ENCODE results near the gene PPIL6. TPM values are rescaled to one million over a fixed set of nuclear protein-coding genes. Genes with fewer than 3 reads are reported as not detected.

The PPIL6 gene
- 0.29 TPM in 1 of 2 replicates, not detected in the other for total RNA-seq (2014; rRNA removed; shearing (Covaris generic))

DNA sequence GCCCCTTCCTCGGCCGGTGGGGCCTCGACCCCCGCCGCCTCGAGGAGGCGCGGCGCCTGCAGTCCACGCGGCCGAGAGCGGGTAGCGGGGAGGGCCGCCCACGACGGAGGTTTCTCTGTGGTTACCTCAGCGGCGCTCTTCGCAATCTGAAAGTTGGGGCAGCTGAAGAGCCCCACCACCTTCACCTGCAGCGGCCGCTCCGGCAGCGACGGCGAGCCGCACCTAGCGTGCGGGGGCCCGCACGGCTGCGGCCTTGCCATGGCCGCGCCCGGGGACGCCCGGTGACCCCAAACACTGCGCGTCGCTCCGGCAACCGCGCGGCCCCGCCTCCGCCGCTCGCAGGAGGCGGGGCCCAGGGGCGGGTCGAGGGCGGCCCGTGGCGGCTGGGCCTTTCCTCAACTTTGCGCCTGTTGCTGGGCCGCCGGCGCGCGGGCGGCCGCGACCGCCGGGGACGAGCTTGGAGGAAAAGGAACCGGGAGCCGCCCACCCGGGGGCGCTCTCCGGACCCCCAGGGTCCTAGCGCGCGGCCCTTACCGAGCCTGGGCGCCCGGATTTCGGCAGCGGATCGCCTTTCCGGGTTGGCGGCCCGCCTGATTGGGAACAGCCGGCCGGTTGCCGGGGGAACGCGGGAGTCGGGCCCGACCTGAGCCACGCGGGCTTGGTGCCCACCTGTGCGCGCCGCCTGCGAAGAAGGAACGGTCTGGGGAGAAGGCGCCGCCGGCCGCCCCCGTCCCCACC is at the start of gene PPIL6, which contains the start of gene SMPD2:
Gene PPIL6 (minus strand): TSS at position 298 of the 738 bp plus-strand sequence. CDS start 38 bp downstream, at position 260.
Gene SMPD2 (plus strand): TSS at position 394 of the 738 bp plus-strand sequence. CDS start 398 bp downstream, outside the sequence.
- Histone ChIP-seq H3K36me3 (peaks cover 39% of the 10 kb centered on the region), H3K27ac (peak within 1 kb of the TSS; percentile 69), H3K27me3 (replicated peaks) (no peaks in the 10 kb centered on the region), H3K4me3 (peak within 1 kb of the TSS; percentile 80), H3K9me3 (replicated peaks) (no peaks in the 10 kb centered on the region), H3K4me1 (replicated peaks) (peaks cover 15% of the 10 kb centered on the region)
- peak; percentile 88 to 89 for DNase-seq (ENCODE audit: low read depth in 1 of 2, low spot score in 2 of 2)

DNA sequence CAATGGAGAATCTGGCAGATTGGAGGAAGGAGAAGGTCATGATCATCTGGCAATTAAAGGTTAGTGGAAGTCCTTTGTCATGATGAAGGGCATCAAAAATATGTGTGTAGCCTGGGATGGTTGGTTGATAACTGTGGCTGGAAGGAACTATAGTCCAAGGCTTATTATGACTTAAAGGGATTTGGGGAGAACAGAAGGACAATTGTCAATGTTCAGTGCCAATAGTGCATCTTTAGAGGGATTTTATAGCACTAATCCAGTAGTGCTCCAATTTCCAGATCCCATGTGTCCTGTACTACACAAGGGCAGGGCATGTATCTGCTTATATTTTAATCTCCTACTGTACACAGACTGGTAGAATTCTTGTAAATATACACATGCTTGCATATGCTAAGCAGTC is 47.6 kb upstream of the PPIL6 start:
- DNase-seq (ENCODE audit: low read depth in 1 of 2, low spot score in 2 of 2): no peak

DNA sequence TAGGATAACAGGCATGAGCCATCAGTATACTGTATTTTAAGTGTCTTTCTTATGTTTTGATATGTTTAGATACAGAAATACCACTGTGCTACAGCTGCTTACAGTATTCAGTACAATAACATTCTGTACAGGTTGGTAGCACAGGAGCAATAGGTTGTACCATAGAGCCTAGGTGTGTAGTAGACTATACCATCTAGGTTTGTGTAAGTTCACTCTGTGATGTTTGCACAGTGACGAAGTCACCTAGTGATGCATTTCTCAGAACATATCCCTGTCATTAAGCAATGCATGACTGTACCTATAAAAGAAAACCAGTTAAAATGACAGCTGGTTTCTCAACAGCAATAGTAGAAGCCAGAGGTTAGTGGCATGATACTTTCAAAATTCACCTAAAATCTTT is 45.6 kb upstream of the PPIL6 start:
- Histone ChIP-seq H3K27ac (no peak overlapping the region), H3K27me3 (replicated peaks) (no peaks in the 10 kb centered on the region), H3K36me3 (peaks cover 16% of the 10 kb centered on the region), H3K4me3 (no peak overlapping the region), H3K9me3 (replicated peaks) (no peaks in the 10 kb centered on the region), H3K4me1 (replicated peaks) (peaks cover 17% of the 10 kb centered on the region)
- DNase-seq (ENCODE audit: low read depth in 1 of 2, low spot score in 2 of 2): no peak

More for the DNA sequence above, 47.6 kb upstream of the PPIL6 start:
- Histone ChIP-seq H3K27ac (no peak overlapping the region), H3K27me3 (replicated peaks) (no peaks in the 10 kb centered on the region), H3K9me3 (replicated peaks) (no peaks in the 10 kb centered on the region), H3K4me1 (replicated peaks) (peaks cover 9% of the 10 kb centered on the region), H3K4me3 (no peak overlapping the region), H3K36me3 (peaks cover 3% of the 10 kb centered on the region)

DNA sequence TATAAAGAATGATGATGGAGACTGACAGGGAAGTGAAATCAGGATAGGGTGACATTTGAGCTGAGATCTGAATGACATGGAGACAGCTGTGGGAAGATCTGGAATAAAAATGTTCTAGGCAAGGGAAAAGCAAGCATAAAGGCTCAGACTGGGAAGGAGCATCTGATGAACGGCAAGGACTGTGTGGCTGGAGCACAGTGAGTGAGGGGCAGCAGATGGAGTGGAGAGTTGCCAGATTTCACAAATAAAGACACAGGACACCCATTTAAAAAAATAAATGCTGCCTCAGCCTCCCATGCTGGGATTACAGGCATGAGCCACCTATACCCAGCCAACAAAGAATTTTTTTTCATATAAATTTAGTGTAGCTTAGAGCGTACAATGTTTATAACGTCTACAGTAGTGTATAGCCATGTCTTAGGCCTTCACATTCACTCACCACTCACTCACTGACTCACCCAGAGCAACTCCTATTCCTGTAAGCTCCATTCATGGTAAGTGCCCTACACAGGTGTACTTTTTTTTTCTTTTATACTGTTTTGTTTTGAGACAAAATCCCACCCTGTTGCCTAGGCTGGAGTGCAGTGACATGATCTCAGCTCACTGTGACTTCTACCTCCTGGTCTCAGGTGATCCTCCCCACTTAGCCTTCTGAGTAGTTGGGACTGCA is 45.0 kb upstream of the PPIL6 start:
- peaks cover 23% of the 10 kb centered on the region for H3K36me3 ChIP-seq
- H3K4me1 ChIP-seq (replicated peaks): peaks cover 22% of the 10 kb centered on the region
- no peak for DNase-seq (ENCODE audit: low read depth in 1 of 2, low spot score in 2 of 2)
- H3K4me3 ChIP-seq: no peak overlapping the region
- H3K27me3 ChIP-seq (replicated peaks): no peaks in the 10 kb centered on the region
- H3K9me3 ChIP-seq (replicated peaks): no peaks in the 10 kb centered on the region
- no peak overlapping the region for H3K27ac ChIP-seq

DNA sequence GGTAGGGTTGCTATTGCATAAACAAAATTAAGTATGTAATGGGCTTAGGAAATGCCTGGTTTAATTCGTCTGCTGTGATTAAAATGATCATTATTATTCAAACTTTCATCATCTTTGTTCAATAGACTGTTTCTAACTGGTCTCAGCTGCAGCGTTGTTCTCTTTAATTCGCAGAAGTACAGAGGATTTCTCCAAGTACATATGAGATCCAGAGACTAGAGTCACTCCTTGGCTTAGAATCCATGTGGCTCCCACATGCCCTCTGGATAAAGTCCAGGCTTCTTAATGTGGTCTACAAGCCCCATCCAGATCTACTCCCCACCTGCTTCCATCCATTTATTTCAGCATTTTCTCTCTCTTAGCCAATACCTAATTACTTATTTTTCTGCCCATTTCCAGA is 43.7 kb upstream of the PPIL6 start:
- Histone ChIP-seq H3K27ac (no peak overlapping the region), H3K27me3 (replicated peaks) (no peaks in the 10 kb centered on the region), H3K9me3 (replicated peaks) (no peaks in the 10 kb centered on the region), H3K4me3 (no peak overlapping the region), H3K4me1 (replicated peaks) (peaks cover 27% of the 10 kb centered on the region), H3K36me3 (peaks cover 33% of the 10 kb centered on the region)
- no peak for DNase-seq (ENCODE audit: low read depth in 1 of 2, low spot score in 2 of 2)

DNA sequence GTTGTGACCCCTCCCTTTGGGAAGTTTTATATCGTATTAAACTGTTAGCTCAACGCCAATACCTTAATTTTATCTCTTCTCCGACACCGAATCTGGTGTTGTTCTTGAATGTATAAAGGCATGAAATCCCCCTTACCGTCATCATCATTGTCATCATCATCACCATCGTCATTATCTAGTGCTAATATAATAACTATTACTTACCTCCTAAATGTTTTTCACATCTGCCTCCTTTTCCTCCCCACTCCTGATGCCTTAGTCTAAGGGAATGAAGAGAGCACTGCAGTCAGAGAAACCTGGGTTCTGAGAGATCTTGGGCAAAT is 43.3 kb upstream of the PPIL6 start:
- Histone ChIP-seq H3K27me3 (replicated peaks) (no peaks in the 10 kb centered on the region), H3K4me3 (peak overlapping the region; percentile 38), H3K27ac (no peak overlapping the region), H3K36me3 (peaks cover 37% of the 10 kb centered on the region), H3K9me3 (replicated peaks) (no peaks in the 10 kb centered on the region), H3K4me1 (replicated peaks) (peaks cover 31% of the 10 kb centered on the region)
- DNase-seq (ENCODE audit: low read depth in 1 of 2, low spot score in 2 of 2): peak in 1 of 2 experiments; percentile 51

DNA sequence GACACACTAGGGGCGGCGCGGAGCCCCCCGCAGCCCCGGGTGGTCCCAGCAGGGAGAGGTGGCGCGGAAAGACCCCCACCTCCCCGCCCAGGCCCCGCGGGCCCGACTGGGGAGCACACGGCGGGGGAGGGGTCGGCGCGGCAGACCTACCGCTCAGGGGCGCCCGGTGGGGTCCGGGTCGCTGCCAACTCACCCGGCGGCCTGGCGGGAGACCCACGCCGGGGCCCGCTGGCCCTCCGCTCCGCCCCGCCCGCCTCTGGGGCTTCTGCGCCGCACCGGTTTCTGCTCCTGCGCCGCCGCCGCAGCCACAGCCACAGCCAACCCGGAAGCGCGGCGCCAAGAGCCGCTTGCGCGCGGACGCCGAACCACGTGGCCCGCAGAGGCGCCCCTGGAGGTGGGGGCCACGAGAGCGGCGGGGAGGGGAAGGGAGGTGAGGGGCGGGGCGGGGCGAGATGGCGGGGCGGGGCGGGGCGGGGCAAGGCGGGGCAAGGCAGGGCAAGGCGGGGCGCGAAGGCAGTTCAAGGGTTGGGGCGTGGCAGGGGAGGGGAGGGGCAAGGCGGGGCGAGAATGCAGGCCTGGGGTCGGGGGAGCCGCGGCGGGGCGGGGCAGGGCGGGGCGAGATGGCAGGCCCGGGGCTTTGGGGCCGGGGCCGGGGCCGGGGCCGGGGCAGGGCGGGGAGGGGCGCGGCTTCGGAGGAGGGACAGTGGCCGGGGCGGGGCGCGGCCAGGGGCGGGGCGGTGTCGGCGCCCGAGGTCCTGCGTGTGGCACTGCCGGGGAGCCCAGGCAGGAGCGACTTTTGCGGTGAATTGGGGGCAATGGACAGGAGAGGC is 42.7 kb upstream of the PPIL6 start, which contains the start of gene ZBTB24:
Gene ZBTB24 (minus strand): TSS at position 315 of the 830 bp plus-strand sequence. CDS start 1,193 bp downstream, outside the sequence.
- H3K4me3 ChIP-seq: peak within 1 kb of the TSS; percentile 89
- DNase-seq (ENCODE audit: low read depth in 1 of 2, low spot score in 2 of 2): peak; percentile 83 to 93

DNA sequence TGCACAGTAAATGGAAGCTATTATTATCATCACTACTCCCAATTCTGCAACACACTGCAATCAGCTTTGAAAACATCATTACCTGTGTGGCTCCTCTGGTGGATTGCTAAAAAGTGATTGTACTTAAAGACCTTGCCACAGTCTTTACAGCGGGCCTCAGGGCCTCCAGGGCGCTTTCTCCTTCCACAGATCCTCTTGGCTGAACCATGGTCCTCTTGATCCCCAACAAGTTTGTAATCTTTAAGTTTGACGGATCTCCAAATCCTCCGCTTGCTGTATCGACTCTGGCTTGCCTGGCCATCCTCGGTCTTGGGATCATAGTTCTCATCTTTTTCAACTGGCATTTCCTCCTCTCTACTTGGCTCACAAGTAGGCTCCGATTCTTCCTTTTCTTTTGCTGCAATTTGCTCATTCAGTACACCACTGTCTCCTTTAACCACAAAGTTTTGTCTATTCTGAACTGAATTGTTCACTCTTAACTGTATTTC is 40.6 kb upstream of the PPIL6 start:
- peaks cover 60% of the 10 kb centered on the region for H3K36me3 ChIP-seq
- no peak overlapping the region for H3K27ac ChIP-seq
- no peak for DNase-seq (ENCODE audit: low read depth in 1 of 2, low spot score in 2 of 2)
- H3K27me3 ChIP-seq (replicated peaks): no peaks in the 10 kb centered on the region
- H3K4me1 ChIP-seq (replicated peaks): peaks cover 50% of the 10 kb centered on the region
- H3K4me3 ChIP-seq: no peak overlapping the region
- H3K9me3 ChIP-seq (replicated peaks): no peaks in the 10 kb centered on the region

More for the DNA sequence above, 42.7 kb upstream of the PPIL6 start, which contains the start of gene ZBTB24:
- peaks cover 37% of the 10 kb centered on the region for H3K4me1 ChIP-seq (replicated peaks)
- no peaks in the 10 kb centered on the region for H3K27me3 ChIP-seq (replicated peaks)
- peak within 1 kb of the TSS; percentile 62 for H3K27ac ChIP-seq
- peaks cover 41% of the 10 kb centered on the region for H3K36me3 ChIP-seq
- H3K9me3 ChIP-seq (replicated peaks): no peaks in the 10 kb centered on the region

DNA sequence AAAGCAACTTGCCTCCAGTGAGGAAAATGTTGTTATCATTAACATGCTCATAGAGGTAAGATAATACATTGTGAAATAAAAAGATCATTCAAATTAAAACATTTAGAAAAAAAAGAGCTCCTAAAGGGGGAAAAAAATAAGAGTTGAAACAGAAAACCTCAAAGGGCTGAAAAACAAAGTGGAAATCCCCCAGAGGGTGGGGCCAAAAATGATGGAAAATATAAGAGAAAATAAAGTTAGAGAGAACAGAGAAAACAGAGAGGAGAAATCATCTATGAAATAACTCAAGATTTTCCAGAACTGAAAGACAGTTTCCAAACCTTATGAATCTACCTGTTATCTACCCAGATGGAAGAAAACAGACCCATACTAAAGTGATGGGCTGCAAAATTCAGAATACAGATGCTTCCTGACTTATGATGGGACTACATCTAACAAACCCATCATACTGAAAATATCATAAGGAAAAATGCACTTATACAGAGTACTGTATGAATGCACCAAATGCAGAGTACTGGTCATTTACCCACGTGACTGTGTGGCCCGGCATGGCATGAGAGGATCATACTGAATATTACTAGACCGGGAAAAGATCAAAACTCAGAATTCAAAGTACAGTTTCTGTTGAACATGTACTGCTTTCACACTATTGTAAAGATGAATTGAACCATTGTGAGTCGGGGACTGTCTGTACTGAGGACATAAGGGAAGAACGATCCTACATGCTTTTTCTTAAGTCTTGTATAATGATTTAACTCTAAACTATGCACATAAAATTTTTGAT is 38.6 kb upstream of the PPIL6 start:
- H3K36me3 ChIP-seq: peaks cover 80% of the 10 kb centered on the region
- peak overlapping the region; percentile 93 for H3K27ac ChIP-seq
- no peaks in the 10 kb centered on the region for H3K9me3 ChIP-seq (replicated peaks)
- H3K27me3 ChIP-seq (replicated peaks): no peaks in the 10 kb centered on the region
- H3K4me3 ChIP-seq: no peak overlapping the region
- H3K4me1 ChIP-seq (replicated peaks): peaks cover 50% of the 10 kb centered on the region
- DNase-seq (ENCODE audit: low read depth in 1 of 2, low spot score in 2 of 2): no peak

DNA sequence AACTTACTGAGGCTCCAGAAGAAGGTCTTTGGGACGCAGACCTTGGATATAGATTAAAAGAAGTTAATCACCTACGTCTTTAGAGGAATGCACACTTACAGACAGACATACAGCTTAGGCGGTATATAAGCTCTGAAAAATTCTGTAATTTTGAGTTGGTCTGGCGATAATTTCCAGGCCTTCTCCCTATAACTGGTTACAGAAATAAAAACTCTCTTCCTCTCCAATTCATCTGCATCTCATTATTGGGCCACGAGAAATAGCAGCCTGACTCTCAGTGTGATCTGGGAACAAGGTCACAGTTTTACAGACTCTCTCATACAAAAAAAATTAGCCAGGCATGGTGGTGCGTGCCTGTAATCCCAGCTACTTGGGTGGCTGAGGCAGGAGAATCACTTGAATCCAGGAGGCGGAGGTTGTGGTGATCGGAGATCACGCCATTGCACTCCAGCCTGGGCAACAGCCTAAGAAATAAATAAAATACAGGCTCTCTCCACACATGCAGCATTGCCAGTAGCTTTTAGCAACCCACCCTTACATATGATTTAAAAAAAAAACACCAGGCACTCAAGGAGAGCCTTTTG is 37.9 kb upstream of the PPIL6 start:
- Histone ChIP-seq H3K9me3 (replicated peaks) (no peaks in the 10 kb centered on the region), H3K36me3 (peaks cover 83% of the 10 kb centered on the region), H3K4me3 (no peak overlapping the region), H3K27ac (peak overlapping the region; percentile 93), H3K27me3 (replicated peaks) (no peaks in the 10 kb centered on the region), H3K4me1 (replicated peaks) (peaks cover 45% of the 10 kb centered on the region)
- DNase-seq (ENCODE audit: low read depth in 1 of 2, low spot score in 2 of 2): peak in 1 of 2 experiments; percentile 53

DNA sequence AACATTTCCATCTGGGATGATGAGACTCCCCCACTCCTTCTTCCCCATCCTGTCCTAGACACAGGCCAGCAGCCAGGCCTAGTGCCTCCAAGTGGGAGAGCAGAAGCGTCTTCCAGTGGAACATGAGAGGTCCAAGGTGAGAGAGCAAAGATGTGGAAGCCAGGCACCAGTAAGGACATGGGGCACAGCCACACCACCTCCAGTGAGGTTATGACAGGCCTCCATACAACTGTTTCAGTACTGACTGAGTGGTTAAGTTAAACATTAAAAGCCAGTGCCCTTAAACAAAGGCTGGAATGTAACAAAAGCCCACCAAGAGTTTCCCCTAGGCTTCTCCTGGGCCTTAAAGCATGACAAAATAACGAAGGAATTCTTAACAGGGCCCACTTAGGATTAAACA is 37.3 kb upstream of the PPIL6 start:
- H3K27me3 ChIP-seq (replicated peaks): no peaks in the 10 kb centered on the region
- H3K36me3 ChIP-seq: peaks cover 86% of the 10 kb centered on the region
- H3K27ac ChIP-seq: peak overlapping the region; percentile 93
- H3K4me1 ChIP-seq (replicated peaks): peaks cover 45% of the 10 kb centered on the region
- peak in 1 of 2 experiments; percentile 33 for DNase-seq (ENCODE audit: low read depth in 1 of 2, low spot score in 2 of 2)
- H3K9me3 ChIP-seq (replicated peaks): no peaks in the 10 kb centered on the region
- no peak overlapping the region for H3K4me3 ChIP-seq

DNA sequence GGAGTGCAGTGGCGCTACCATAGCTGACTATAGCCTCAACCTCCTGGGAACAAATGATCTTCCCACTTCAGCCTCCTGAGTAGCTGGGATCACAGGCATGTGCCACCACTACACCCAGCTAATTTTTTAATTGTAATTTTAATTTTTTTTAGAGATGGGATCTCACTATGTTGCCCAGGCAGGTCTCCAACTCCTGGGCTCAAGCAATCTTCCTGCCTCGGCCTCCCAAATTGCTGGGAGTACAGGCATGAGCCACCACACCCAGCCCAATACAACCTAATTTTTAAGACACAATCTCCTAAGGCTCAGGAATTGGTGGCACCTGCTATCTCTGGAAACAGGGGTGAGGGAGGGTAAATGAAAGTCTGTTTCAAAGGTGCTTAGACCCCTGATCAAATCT is 36.8 kb upstream of the PPIL6 start:
- Histone ChIP-seq H3K27me3 (replicated peaks) (no peaks in the 10 kb centered on the region), H3K27ac (peak overlapping the region; percentile 93), H3K36me3 (peaks cover 91% of the 10 kb centered on the region), H3K4me3 (no peak overlapping the region), H3K4me1 (replicated peaks) (peaks cover 44% of the 10 kb centered on the region), H3K9me3 (replicated peaks) (no peaks in the 10 kb centered on the region)
- DNase-seq (ENCODE audit: low read depth in 1 of 2, low spot score in 2 of 2): no peak

Data from SJSA1 (cell line).